ENCODE data around the gene BICRAL. TPM values are rescaled to one million over a fixed set of nuclear protein-coding genes. Genes with fewer than 3 reads are reported as not detected.

Gene BICRAL
- total and polyA plus RNA-seq, 2 donors (not counting 3 experiments of a cell fraction or from before 2014, with no cell fraction given) = 5.6 to 6.8 TPM

- no peaks in the 10 kb centered on the region for H4K20me1 ChIP-seq (replicated peaks; ENCODE audit: control insufficient read depth, extremely low read depth, insufficient read depth, low read length)
- H3K79me2 ChIP-seq (ENCODE audit: control insufficient read depth, insufficient read depth, low read length) = peaks cover 19% of the 10 kb centered on the region
- no peaks in the 10 kb centered on the region for H3K36me3 ChIP-seq (ENCODE audit: control insufficient read depth in 2 of 2, extremely low read depth in 1 of 2, insufficient read depth in 2 of 2, low read length in 2 of 2)
- H3K9me1 ChIP-seq (replicated peaks; ENCODE audit: control insufficient read depth, extremely low read depth, insufficient read depth, low read length) = no peaks in the 10 kb centered on the region
- peaks cover 18% of the 10 kb centered on the region for H3K4me1 ChIP-seq (ENCODE audit: control insufficient read depth, extremely low read depth, insufficient read depth, low read length)
- no peak overlapping the region for H3K9ac ChIP-seq (replicated peaks; ENCODE audit: extremely low read depth, insufficient read depth, low read length)
- FAIRE-seq (peak; percentile 77), DNase-seq (ENCODE audit: low read depth, low spot score) (peak; percentile 75)
- peak overlapping the region; percentile 26 for H2AFZ ChIP-seq (ENCODE audit: low read depth, low read length)
- H3K4me3 ChIP-seq (replicated peaks in 1 of 3; ENCODE audit: insufficient read depth in 1 of 3, low read depth in 1 of 3, low read length in 3 of 3) = no peak overlapping the region
- peak overlapping the region; percentile 48 for H3K27ac ChIP-seq (ENCODE audit: insufficient read depth, low read depth, low read length)
- dilution Hi-C loops (cut with MboI; ENCODE audit: extremely low pct_ligation_motif_present, low sequenced_read_pairs) = no loop called here
- no peak overlapping the region for H3K4me2 ChIP-seq (ENCODE audit: insufficient read depth, low read length)
- CTCF ChIA-PET = interaction anchor here (0.8 to 2.5 kb wide), 3 partner anchors 13 to 81 kb away, joined by 4 to 13 read pairs (median 5); no protein-coding TSS in a partner anchor
- no peaks in the 10 kb centered on the region for H3K9me3 ChIP-seq (replicated peaks; ENCODE audit: control insufficient read depth, insufficient read depth, low read length)
- H3K27me3 ChIP-seq (ENCODE audit: control insufficient read depth in 2 of 2, insufficient read depth in 2 of 2, low read length in 2 of 2) = no peaks in the 10 kb centered on the region
- POLR2A ChIA-PET = interaction anchor here (0.8 to 1.1 kb wide), 2 partner anchors 39 to 41 kb away, joined by 3 to 8 read pairs; partner anchors contain the start of gene BICRAL
- no peak for TF ChIP-seq GATA2 (IDR thresholded peaks at IDR 0.05; ENCODE audit: insufficient read depth, insufficient read length, low read depth, low read length)
- no TSS peak for BruUV-seq (replicated peaks)
- intact Hi-C loops (cut with micrococcal nuclease) = no loop called here
Observed at GRCh38 chr6:42742116-42742894, 39.5 kb upstream of the BICRAL start.

GRCh38 chr6:42744351-42744893 lies 37.4 kb upstream of the BICRAL start:
- Histone ChIP-seq H3K9ac (replicated peaks; ENCODE audit: extremely low read depth, insufficient read depth, low read length) (no peak overlapping the region), H2AFZ (ENCODE audit: low read depth, low read length) (no peak overlapping the region), H3K9me3 (replicated peaks; ENCODE audit: control insufficient read depth, insufficient read depth, low read length) (no peaks in the 10 kb centered on the region), H3K4me1 (ENCODE audit: control insufficient read depth, extremely low read depth, insufficient read depth, low read length) (peaks cover 25% of the 10 kb centered on the region), H4K20me1 (replicated peaks; ENCODE audit: control insufficient read depth, extremely low read depth, insufficient read depth, low read length) (no peaks in the 10 kb centered on the region), H3K79me2 (ENCODE audit: control insufficient read depth, insufficient read depth, low read length) (peaks cover 19% of the 10 kb centered on the region), H3K9me1 (replicated peaks; ENCODE audit: control insufficient read depth, extremely low read depth, insufficient read depth, low read length) (no peaks in the 10 kb centered on the region), H3K36me3 (ENCODE audit: control insufficient read depth in 2 of 2, extremely low read depth in 1 of 2, insufficient read depth in 2 of 2, low read length in 2 of 2) (no peaks in the 10 kb centered on the region), H3K27ac (ENCODE audit: insufficient read depth, low read depth, low read length) (no peak overlapping the region), H3K4me3 (replicated peaks in 1 of 3; ENCODE audit: insufficient read depth in 1 of 3, low read depth in 1 of 3, low read length in 3 of 3) (peak overlapping the region; percentile 65 to 90 (median 76)), H3K27me3 (ENCODE audit: control insufficient read depth in 2 of 2, insufficient read depth in 2 of 2, low read length in 2 of 2) (no peaks in the 10 kb centered on the region), H3K4me2 (ENCODE audit: insufficient read depth, low read length) (peak overlapping the region; percentile 63)
- POLR2A ChIA-PET = no interaction called here
- TF ChIP-seq FOS (IDR thresholded peaks at IDR 0.05; ENCODE audit: borderline replicate concordance, insufficient read depth, low read length) = no peak
- TF ChIP-seq POLR2AphosphoS5 (IDR thresholded peaks at IDR 0.05; ENCODE audit: insufficient read depth, low read depth, low read length) = no peak
- TF ChIP-seq, protein P1, sequence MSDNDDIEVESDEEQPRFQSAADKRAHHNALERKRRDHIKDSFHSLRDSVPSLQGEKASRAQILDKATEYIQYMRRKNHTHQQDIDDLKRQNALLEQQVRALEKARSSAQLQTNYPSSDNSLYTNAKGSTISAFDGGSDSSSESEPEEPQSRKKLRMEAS (IDR thresholded peaks at IDR 0.05; ENCODE audit: insufficient read depth, insufficient read length) = no peak
- no peak for TF ChIP-seq JUN (IDR thresholded peaks at IDR 0.05; ENCODE audit: borderline replicate concordance, insufficient read depth, insufficient read length, low read depth)
- TF ChIP-seq EZH2 (IDR thresholded peaks at IDR 0.05; ENCODE audit: borderline replicate concordance, low read depth, low read length, severe bottlenecking) = no peak
- TF ChIP-seq GATA2 (IDR thresholded peaks at IDR 0.05; ENCODE audit: insufficient read depth, insufficient read length, low read depth, low read length) = no peak
- TF ChIP-seq CTCF (IDR thresholded peaks at IDR 0.05; ENCODE audit: extremely low read depth in 1 of 2, insufficient read depth in 1 of 2, low read depth in 1 of 2, low read length in 2 of 2) = no peak
- TF ChIP-seq POLR2A (IDR thresholded peaks at IDR 0.05; ENCODE audit: low read depth, low read length) = no peak
- TF ChIP-seq MYC (IDR thresholded peaks at IDR 0.05; ENCODE audit: low read depth, low read length) = no peak
- CTCF ChIA-PET = interaction anchor here (1.3 to 4.0 kb wide), 3 partner anchors 17 to 38 kb away, joined by 5 to 27 read pairs (median 13); no protein-coding TSS in a partner anchor
- FAIRE-seq = peak; percentile 33
- DNase-seq (ENCODE audit: low read depth, low spot score) = no peak
- no TSS peak for BruUV-seq (replicated peaks)
- intact Hi-C loops (cut with micrococcal nuclease) = no loop called here
- dilution Hi-C loops (cut with MboI; ENCODE audit: extremely low pct_ligation_motif_present, low sequenced_read_pairs) = no loop called here

Measured in endothelial cell of umbilical vein (primary cell).